Body of pancreas (tissue), 4 donors: ENCODE data around the gene CZIB.

Experiments used
- CTCF ChIP-seq, 7 experiments: fragments of 450-650 bp in 4 of 7; fragments of 200-600 bp in 3 of 7; sonication (generic) in 3 of 7; IDR thresholded peaks; one replicate each; pipeline ENCODE4 v1.5.1; 2016 to 2019; ENCODE audit warnings: antibody characterized with exemption in 7 of 7
- POLR2A ChIP-seq, 3 donors: fragments of 450-650 bp; IDR thresholded peaks; one replicate each; pipeline ENCODE4 v1.6.1; 2016; ENCODE audit warnings: antibody characterized with exemption in 3 of 3, mild to moderate bottlenecking in 2 of 3

- TF ChIP-seq CTCF (IDR thresholded peaks at IDR 0.05) (no peak), POLR2A (IDR thresholded peaks at IDR 0.05) (no peak)
These were observed 9.5 kb downstream of the CZIB start for GRCh38 chr1:53210954-53211353.
